Parathyroid adenoma (tissue), 2 donors: ENCODE measurements around the gene MGAT3.

Source experiments
- H2AFZ ChIP-seq: fragments of 300-600 bp; sonication (generic); one replicate; pipeline ENCODE4 v1.7.0; 2017; ENCODE audit warnings: antibody characterized with exemption, mild to moderate bottlenecking
- H3K27ac ChIP-seq: fragments of 300-600 bp; sonication (generic); one replicate; pipeline ENCODE4 v1.7.0; 2017
- H3K27me3 ChIP-seq: fragments of 300-600 bp; sonication (generic); one replicate; pipeline ENCODE4 v1.7.0; 2017; ENCODE audit warnings: low read length; ENCODE audit not compliant: control insufficient read depth, insufficient read depth
- H3K36me3 ChIP-seq: fragments of 300-600 bp; sonication (generic); one replicate; pipeline ENCODE4 v1.7.0; 2017; ENCODE audit warnings: low read length; ENCODE audit not compliant: control insufficient read depth, insufficient read depth
- H3K4me1 ChIP-seq: fragments of 300-600 bp; sonication (generic); one replicate; pipeline ENCODE4 v1.7.0; 2017; ENCODE audit warnings: control low read depth
- H3K4me2 ChIP-seq: fragments of 300-600 bp; sonication (generic); one replicate; pipeline ENCODE4 v1.7.0; 2017; ENCODE audit warnings: low read length
- H3K4me3 ChIP-seq: fragments of 300-600 bp; sonication (generic); one replicate; pipeline ENCODE4 v1.7.0; 2017; ENCODE audit warnings: low read depth, low read length
- H3K79me2 ChIP-seq: fragments of 300-600 bp; sonication (generic); one replicate; pipeline ENCODE4 v1.7.0; 2017; ENCODE audit warnings: control low read depth
- H3K9ac ChIP-seq: fragments of 300-600 bp; sonication (generic); one replicate; pipeline ENCODE4 v1.7.0; 2017; ENCODE audit warnings: mild to moderate bottlenecking
- H3K9me3 ChIP-seq: fragments of 300-600 bp; sonication (generic); one replicate; pipeline ENCODE4 v1.7.0; 2017; ENCODE audit warnings: low read length; ENCODE audit not compliant: control insufficient read depth
- TF ChIP-seq, protein P1 (sequence below): fragments of 300-600 bp; sonication (generic); IDR thresholded peaks from one replicate; pipeline ENCODE4 v1.7.0; 2017; ENCODE audit warnings: antibody characterized with exemption, mild to moderate bottlenecking
- donor health status: primary hyperparathyroidism.

MGAT3 gene

DNA sequence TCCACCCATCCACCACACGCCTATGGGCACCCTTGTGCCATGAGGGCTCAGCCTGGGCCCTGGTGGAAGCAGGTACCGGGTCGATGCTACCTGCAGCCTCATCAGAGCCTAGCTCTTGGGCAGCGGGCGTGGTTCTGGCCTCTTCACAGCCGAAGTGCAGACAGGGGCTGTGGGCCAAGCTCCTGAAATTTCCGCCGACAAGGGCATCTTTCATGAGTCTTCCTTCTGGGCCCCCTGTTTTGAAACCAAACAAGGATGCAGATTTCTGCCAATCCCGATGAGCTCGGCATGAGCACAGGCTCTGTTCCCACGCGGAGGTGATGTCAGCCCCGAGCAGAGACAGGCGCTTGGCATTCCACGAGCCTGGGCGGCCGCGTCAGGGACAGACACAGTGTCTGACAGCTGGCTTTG, 22.6 kb upstream of the MGAT3 start:
- no peak overlapping the region for H3K9ac ChIP-seq
- no peaks in the 10 kb centered on the region for H3K36me3 ChIP-seq
- H3K27ac ChIP-seq, result no peak overlapping the region
- H3K4me1 ChIP-seq, result no peaks in the 10 kb centered on the region
- H3K9me3 ChIP-seq, result no peaks in the 10 kb centered on the region
- H3K4me3 ChIP-seq, result no peak overlapping the region
- H3K79me2 ChIP-seq, result no peaks in the 10 kb centered on the region
- TF ChIP-seq, protein P1, sequence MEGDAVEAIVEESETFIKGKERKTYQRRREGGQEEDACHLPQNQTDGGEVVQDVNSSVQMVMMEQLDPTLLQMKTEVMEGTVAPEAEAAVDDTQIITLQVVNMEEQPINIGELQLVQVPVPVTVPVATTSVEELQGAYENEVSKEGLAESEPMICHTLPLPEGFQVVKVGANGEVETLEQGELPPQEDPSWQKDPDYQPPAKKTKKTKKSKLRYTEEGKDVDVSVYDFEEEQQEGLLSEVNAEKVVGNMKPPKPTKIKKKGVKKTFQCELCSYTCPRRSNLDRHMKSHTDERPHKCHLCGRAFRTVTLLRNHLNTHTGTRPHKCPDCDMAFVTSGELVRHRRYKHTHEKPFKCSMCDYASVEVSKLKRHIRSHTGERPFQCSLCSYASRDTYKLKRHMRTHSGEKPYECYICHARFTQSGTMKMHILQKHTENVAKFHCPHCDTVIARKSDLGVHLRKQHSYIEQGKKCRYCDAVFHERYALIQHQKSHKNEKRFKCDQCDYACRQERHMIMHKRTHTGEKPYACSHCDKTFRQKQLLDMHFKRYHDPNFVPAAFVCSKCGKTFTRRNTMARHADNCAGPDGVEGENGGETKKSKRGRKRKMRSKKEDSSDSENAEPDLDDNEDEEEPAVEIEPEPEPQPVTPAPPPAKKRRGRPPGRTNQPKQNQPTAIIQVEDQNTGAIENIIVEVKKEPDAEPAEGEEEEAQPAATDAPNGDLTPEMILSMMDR, result no peak
- peaks cover 1% of the 10 kb centered on the region for H3K27me3 ChIP-seq
- no peak overlapping the region for H2AFZ ChIP-seq
- no peak overlapping the region for H3K4me2 ChIP-seq

DNA sequence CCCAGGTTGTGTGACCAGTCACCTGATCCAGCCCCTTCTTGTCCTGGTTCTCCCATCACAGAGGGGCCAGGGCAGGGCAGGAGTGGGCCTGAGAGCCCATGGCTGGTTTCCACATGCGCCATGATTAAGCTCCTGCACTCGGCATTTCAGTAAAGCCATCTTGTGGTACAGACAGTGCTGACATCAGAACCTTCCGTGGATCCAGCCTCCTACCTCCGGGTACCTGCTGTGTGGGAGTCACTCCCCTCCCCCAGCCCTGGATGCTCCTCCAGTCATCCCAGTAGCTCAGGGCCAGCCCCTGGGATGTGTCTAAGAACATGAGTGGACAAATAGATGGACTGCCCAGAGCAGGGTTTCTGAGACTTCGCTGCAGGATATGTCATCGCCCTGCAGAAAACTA, 22.1 kb upstream of the MGAT3 start:
- H3K9me3 ChIP-seq, result no peaks in the 10 kb centered on the region
- TF ChIP-seq, protein P1, result no peak
- H3K36me3 ChIP-seq, result no peaks in the 10 kb centered on the region
- H3K9ac ChIP-seq, result no peak overlapping the region
- no peaks in the 10 kb centered on the region for H3K79me2 ChIP-seq
- no peaks in the 10 kb centered on the region for H3K4me1 ChIP-seq
- H3K4me3 ChIP-seq, result no peak overlapping the region
- H3K4me2 ChIP-seq, result no peak overlapping the region
- H3K27ac ChIP-seq, result no peak overlapping the region
- H2AFZ ChIP-seq, result no peak overlapping the region
- peaks cover 3% of the 10 kb centered on the region for H3K27me3 ChIP-seq

DNA sequence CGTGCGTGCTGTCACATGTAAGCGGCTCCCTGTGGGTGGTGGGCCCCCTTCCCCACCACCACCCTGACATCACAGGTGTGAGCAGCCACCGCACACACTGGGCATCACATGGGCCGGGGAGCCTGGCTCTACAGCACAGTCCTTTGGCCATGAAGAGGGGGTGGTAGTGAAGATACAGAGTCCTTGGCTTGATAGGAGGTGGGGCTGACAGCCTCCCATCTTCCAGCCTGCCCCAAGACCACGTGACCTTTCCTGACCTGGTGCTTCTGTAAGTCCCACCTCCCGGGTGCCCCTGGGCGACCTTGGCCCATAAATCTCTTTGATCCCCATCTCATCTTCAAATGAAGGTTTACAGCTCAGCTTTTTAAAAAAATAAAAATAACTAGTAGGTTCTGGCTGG, 21.2 kb upstream of the MGAT3 start:
- TF ChIP-seq, protein P1, result no peak
- Histone ChIP-seq H3K79me2 (no peaks in the 10 kb centered on the region), H3K36me3 (no peaks in the 10 kb centered on the region), H3K27ac (no peak overlapping the region), H2AFZ (no peak overlapping the region), H3K9ac (no peak overlapping the region), H3K9me3 (no peaks in the 10 kb centered on the region), H3K4me1 (no peaks in the 10 kb centered on the region), H3K27me3 (peaks cover 3% of the 10 kb centered on the region), H3K4me2 (no peak overlapping the region), H3K4me3 (no peak overlapping the region)

DNA sequence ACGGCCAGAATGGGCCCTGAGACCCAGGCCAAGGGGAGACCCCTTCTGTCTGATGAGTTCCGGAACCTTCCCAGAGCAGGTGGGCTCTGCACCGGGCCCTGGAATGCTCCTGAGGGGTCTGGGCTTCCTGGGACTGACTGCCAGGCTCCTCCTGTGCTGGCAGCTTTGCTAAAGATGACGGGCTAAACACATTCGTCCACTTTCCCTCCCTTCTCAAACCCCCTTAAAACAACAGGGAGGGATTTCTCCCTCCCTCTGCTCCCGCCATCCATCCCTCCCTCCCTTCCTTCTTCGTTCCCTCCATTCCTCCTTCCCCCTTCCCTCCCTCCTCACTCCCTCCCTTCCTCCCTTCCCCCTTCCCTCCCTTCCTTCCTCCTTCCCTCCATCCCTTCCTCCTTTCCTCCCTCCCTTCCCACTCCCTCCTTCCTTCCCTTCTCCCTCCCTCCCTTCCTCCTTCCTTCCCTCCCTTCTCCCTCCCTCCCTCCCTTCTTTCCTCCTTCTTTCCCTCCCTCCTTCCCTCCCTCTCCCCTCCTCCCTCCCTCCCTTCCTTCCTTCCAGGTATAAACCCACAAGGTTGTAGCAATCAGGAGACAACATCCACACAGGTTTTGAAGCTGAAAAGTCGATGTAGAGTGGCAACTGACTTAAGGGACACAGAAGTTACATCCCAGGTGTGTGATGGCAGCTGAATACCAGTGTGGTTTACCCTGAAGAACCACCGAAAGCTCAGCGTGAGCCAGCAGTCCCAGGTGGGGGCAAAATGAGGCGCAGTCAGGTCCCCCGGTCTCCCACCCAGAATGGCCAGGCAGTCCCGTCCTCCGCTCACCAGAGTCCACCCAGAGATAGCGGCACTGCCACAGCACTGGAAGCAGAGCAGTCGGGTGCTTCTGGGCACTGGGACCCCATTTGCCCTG, 18.8 kb upstream of the MGAT3 start:
- no peak overlapping the region for H2AFZ ChIP-seq
- peaks cover 3% of the 10 kb centered on the region for H3K27me3 ChIP-seq
- no peaks in the 10 kb centered on the region for H3K36me3 ChIP-seq
- H3K4me3 ChIP-seq, result no peak overlapping the region
- H3K9me3 ChIP-seq, result no peaks in the 10 kb centered on the region
- H3K9ac ChIP-seq, result no peak overlapping the region
- TF ChIP-seq, protein P1, result no peak
- peak overlapping the region; percentile 47 for H3K4me2 ChIP-seq
- H3K4me1 ChIP-seq, result no peaks in the 10 kb centered on the region
- no peak overlapping the region for H3K27ac ChIP-seq
- H3K79me2 ChIP-seq, result no peaks in the 10 kb centered on the region

DNA sequence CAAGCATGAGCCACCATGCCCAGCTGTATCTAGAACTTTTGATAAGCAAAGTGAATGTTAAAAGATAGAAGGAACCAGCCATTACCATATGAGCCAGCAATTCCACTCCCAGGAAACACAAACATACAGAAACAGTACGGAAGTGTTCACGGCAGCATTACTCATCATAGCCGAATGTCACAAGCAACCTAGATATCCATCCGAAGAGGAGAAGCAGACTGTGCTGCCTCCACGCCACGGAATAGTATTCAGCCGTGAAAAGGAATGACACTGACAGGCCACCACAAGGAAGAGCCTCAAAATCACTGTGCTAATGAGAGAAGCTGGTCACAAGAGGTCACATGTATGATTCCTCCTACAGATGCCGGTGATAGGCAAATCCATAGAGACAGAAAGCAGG, 17.6 kb upstream of the MGAT3 start:
- H3K36me3 ChIP-seq, result no peaks in the 10 kb centered on the region
- no peaks in the 10 kb centered on the region for H3K4me1 ChIP-seq
- no peak overlapping the region for H3K9ac ChIP-seq
- no peak overlapping the region for H3K4me3 ChIP-seq
- H2AFZ ChIP-seq, result no peak overlapping the region
- H3K27ac ChIP-seq, result no peak overlapping the region
- no peak overlapping the region for H3K4me2 ChIP-seq
- no peaks in the 10 kb centered on the region for H3K9me3 ChIP-seq
- H3K27me3 ChIP-seq, result peaks cover 3% of the 10 kb centered on the region
- H3K79me2 ChIP-seq, result no peaks in the 10 kb centered on the region
- TF ChIP-seq, protein P1, result no peak
